Measurements from ENCODE around the gene C1orf50. TPM values are rescaled to one million over a fixed set of nuclear protein-coding genes. Genes with fewer than 3 reads are reported as not detected.

C1orf50 gene
- total and polyA plus RNA-seq, 2 of the 4 experiments (the other 2 are of a cell fraction): 2.0 to 6.0 TPM

DNA sequence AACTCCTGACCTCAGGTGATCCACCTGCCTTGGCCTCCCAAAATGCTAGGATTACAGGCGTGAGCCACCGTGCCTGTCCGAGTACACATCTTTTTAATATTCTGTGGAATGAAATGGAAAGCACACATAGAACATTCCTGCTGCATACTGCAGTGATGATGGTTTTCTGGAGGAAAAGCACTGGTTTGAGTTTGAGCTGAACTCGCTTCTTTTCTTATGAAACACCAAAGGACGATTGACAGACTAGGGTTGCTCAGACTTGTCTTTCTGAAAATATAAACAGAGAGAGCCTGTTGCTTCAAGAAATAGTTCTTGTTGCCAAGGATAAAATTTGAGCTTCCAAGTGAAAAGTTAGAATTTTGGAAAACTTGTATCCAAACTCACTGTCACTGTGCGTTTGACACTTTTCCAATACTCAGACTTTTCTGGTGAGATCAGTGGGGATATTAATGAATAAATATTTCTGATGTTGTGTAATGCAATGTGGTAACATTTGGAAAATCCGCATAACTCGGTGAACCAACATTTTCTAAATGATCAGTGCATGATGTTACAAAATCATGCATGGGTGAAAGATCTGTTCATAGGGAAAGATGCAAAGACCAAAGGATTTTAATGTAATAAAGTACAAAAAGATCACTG is 34.9 kb downstream of the C1orf50 start:
- no peak overlapping the region for H3K56ac ChIP-seq (ENCODE audit: extremely low read depth, insufficient read depth, low read length)
- POLR2A ChIA-PET (ENCODE audit: unreplicated experiment): no interaction called here
- dilution Hi-C loops (cut with HindIII; ENCODE audit: low sequenced_read_pairs, unreplicated experiment): no loop called here

More for the DNA sequence above, 34.9 kb downstream of the C1orf50 start:
- Histone ChIP-seq H4K8ac (ENCODE audit: low read depth in 2 of 2, low read length in 2 of 2) (no peak overlapping the region), H3K9me1 (ENCODE audit: insufficient read depth, low read length) (no peaks in the 10 kb centered on the region), H2AFZ (replicated peaks; ENCODE audit: low read length, poor library complexity) (no peak overlapping the region), H2AK5ac (ENCODE audit: low read depth, low read length) (no peak overlapping the region), H4K5ac (ENCODE audit: low read depth, low read length) (no peak overlapping the region), H4K20me1 (ENCODE audit: insufficient read depth, low read length) (no peaks in the 10 kb centered on the region), H3K4me2 (ENCODE audit: low read depth, low read length) (no peak overlapping the region), H2BK5ac (ENCODE audit: low read depth, low read length, poor library complexity, severe bottlenecking) (no peak overlapping the region), H3K79me1 (ENCODE audit: low read depth in 1 of 2, low read length in 2 of 2) (no peaks in the 10 kb centered on the region), H3K14ac (replicated peaks; ENCODE audit: low read depth, low read length) (no peak overlapping the region), H3K9me3 (ENCODE audit: control insufficient read depth, insufficient read depth, low read length) (no peaks in the 10 kb centered on the region), H2BK120ac (ENCODE audit: low read depth, low read length) (no peak overlapping the region), H3K27ac (ENCODE audit: insufficient read depth, low read length) (no peak overlapping the region), H2BK15ac (ENCODE audit: low read depth, low read length) (no peak overlapping the region), H3K23ac (ENCODE audit: low read depth, low read length) (no peak overlapping the region), H3K9ac (ENCODE audit: low read depth, low read length) (no peak overlapping the region), H2AK9ac (replicated peaks; ENCODE audit: low read depth, low read length, poor library complexity) (no peak overlapping the region), H3K4me1 (ENCODE audit: control insufficient read depth, insufficient read depth, low read length) (peaks cover 7% of the 10 kb centered on the region), H3K18ac (ENCODE audit: low read depth, low read length) (no peak overlapping the region), H3K27me3 (ENCODE audit: control insufficient read depth, insufficient read depth, low read length) (peaks cover 5% of the 10 kb centered on the region), H3K4ac (ENCODE audit: low read depth, low read length) (no peak overlapping the region), H4K91ac (ENCODE audit: insufficient read depth, low read depth, low read length) (no peak overlapping the region), H3K4me3 (ENCODE audit: insufficient read depth, low read depth, low read length) (no peak overlapping the region), H2BK20ac (ENCODE audit: low read depth, low read length) (no peak overlapping the region), H3K36me3 (ENCODE audit: control insufficient read depth, insufficient read depth, low read length) (no peaks in the 10 kb centered on the region)
- CTCF ChIA-PET: interaction anchor here (1.3 kb wide), 1 partner anchor 11 kb away, joined by 4 read pairs; no protein-coding TSS in a partner anchor
- in situ Hi-C loops (cut with MboI; ENCODE audit: low sequenced_read_pairs) (no loop called here), intact Hi-C loops (cut with micrococcal nuclease) (no loop called here)
- DNase-seq (peak; percentile 17), ATAC-seq (ENCODE audit: low read depth) (peak; percentile 11)
- BruUV-seq (replicated peaks): no TSS peak
- TF ChIP-seq MXI1 (IDR thresholded peaks at IDR 0.05; ENCODE audit: borderline replicate concordance, low read depth, low read length): no peak
- TF ChIP-seq CEBPB (IDR thresholded peaks at IDR 0.05; ENCODE audit: low read depth, low read length): 0 out of 2 replicates have a peak, but pooled peaks have one; percentile 35
- TF ChIP-seq SMC3 (IDR thresholded peaks at IDR 0.05; ENCODE audit: low read depth, low read length): no peak
- no peak for TF ChIP-seq USF2 (IDR thresholded peaks at IDR 0.05; ENCODE audit: low read depth, low read length)
- no peak for TF ChIP-seq RCOR1 (IDR thresholded peaks at IDR 0.05; ENCODE audit: insufficient replicate concordance, low read length)
- WGBS, 2 experiments (ENCODE audit: extremely low coverage in 2 of 2, insufficient read length in 1 of 2): no CpG with 5 or more reads among the region's 8 CpGs
